HT1080 (cell line): Measurements from ENCODE around the gene ARAP3. TPM values are rescaled to one million over a fixed set of nuclear protein-coding genes. Genes with fewer than 3 reads are reported as not detected.
A peak's percentile ranks its signal among the peaks of the same experiment; 100 is the strongest.

Source experiments
- DNase-seq: peaks from one replicate; pipeline ENCODE4 v3.0.0-alpha.2; 2015; ENCODE audit warnings: low read depth
- total RNA-seq: library from RNA; depleted of rRNA; stranded (reverse); fragments of >200 nt; shearing (Covaris generic); gene quantifications from 2 replicates; pipeline ENCODE4 v1.2.3, GENCODE V29; 2014

ARAP3 gene
- total RNA-seq, 1 experiment from 2014 or later, result 4.8 TPM

- DNase-seq, result no peak
Measured at GRCh38 chr5:141672841-141673813, 8.9 kb downstream of the ARAP3 start.

GRCh38 chr5:141672071-141672840 lies 9.8 kb downstream of the ARAP3 start:
- DNase-seq, result no peak

GRCh38 chr5:141669520-141669919 lies 12.5 kb downstream of the ARAP3 start:
- no peak for DNase-seq

GRCh38 chr5:141668601-141669265 lies 13.3 kb downstream of the ARAP3 start:
- DNase-seq, result no peak

- no peak for DNase-seq
Measured at GRCh38 chr5:141665995-141666940, 15.8 kb downstream of the ARAP3 start.

- peak; percentile 47 for DNase-seq
Measured at GRCh38 chr5:141664733-141665461, 17.1 kb downstream of the ARAP3 start.

GRCh38 chr5:141663506-141663905 lies 18.5 kb downstream of the ARAP3 start:
- no peak for DNase-seq

- DNase-seq, result no peak
Measured at GRCh38 chr5:141662028-141662427, 20.0 kb downstream of the ARAP3 start.

GRCh38 chr5:141657937-141658545 lies 24.0 kb downstream of the ARAP3 start:
- peak; percentile 95 for DNase-seq

- DNase-seq, result no peak
Measured at GRCh38 chr5:141657404-141657803, 24.6 kb downstream of the ARAP3 start.

GRCh38 chr5:141656396-141656795 lies 25.6 kb downstream of the ARAP3 start:
- DNase-seq, result no peak

- DNase-seq, result no peak
Measured at GRCh38 chr5:141655020-141655419, 27.0 kb downstream of the ARAP3 start.

- peak; percentile 74 for DNase-seq
Measured at GRCh38 chr5:141654298-141654697, 27.7 kb downstream of the ARAP3 start.

GRCh38 chr5:141651728-141652105 lies 30.3 kb downstream of the ARAP3 start:
- DNase-seq, result no peak

GRCh38 chr5:141650851-141651727 lies 30.9 kb downstream of the ARAP3 start, which contains the start of gene FCHSD1:
Gene FCHSD1, minus strand, starts transcription at chr5:141651418. Its CDS starts 50 bp downstream, at chr5:141651368.
- peak; percentile 48 for DNase-seq

- no peak for DNase-seq
Measured at GRCh38 chr5:141649972-141650371, 32.1 kb downstream of the ARAP3 start.

GRCh38 chr5:141649056-141649688 lies 32.9 kb downstream of the ARAP3 start:
- DNase-seq, result no peak

GRCh38 chr5:141647851-141648250 lies 34.2 kb downstream of the ARAP3 start:
- DNase-seq, result no peak
